Choroid plexus epithelial cell (primary cell): Measurements from ENCODE around the gene MON2.
A peak's percentile ranks its signal among the peaks of the same experiment; 100 is the strongest.

Source experiments
- DNase-seq: peaks from one replicate; pipeline ENCODE4 v3.0.0-alpha.2; 2010; ENCODE audit warnings: low read depth
- H3K4me3 ChIP-seq: 2 replicates; pipeline ENCODE4 v1.5.1; 2011; ENCODE audit warnings: low read depth, mild to moderate bottlenecking, control low read depth, low read length, moderate library complexity
- TF ChIP-seq, protein P1 (sequence below): conservative IDR thresholded peaks from 2 replicates; pipeline ENCODE4 v1.5.1; 2011; ENCODE audit warnings: low read depth, mild to moderate bottlenecking, control low read depth, inconsistent platforms, low read length, moderate library complexity

Gene MON2, protein sequence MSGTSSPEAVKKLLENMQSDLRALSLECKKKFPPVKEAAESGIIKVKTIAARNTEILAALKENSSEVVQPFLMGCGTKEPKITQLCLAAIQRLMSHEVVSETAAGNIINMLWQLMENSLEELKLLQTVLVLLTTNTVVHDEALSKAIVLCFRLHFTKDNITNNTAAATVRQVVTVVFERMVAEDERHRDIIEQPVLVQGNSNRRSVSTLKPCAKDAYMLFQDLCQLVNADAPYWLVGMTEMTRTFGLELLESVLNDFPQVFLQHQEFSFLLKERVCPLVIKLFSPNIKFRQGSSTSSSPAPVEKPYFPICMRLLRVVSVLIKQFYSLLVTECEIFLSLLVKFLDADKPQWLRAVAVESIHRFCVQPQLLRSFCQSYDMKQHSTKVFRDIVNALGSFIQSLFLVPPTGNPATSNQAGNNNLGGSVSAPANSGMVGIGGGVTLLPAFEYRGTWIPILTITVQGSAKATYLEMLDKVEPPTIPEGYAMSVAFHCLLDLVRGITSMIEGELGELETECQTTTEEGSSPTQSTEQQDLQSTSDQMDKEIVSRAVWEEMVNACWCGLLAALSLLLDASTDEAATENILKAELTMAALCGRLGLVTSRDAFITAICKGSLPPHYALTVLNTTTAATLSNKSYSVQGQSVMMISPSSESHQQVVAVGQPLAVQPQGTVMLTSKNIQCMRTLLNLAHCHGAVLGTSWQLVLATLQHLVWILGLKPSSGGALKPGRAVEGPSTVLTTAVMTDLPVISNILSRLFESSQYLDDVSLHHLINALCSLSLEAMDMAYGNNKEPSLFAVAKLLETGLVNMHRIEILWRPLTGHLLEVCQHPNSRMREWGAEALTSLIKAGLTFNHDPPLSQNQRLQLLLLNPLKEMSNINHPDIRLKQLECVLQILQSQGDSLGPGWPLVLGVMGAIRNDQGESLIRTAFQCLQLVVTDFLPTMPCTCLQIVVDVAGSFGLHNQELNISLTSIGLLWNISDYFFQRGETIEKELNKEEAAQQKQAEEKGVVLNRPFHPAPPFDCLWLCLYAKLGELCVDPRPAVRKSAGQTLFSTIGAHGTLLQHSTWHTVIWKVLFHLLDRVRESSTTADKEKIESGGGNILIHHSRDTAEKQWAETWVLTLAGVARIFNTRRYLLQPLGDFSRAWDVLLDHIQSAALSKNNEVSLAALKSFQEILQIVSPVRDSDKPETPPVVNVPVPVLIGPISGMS (N-terminal part only)

DNA sequence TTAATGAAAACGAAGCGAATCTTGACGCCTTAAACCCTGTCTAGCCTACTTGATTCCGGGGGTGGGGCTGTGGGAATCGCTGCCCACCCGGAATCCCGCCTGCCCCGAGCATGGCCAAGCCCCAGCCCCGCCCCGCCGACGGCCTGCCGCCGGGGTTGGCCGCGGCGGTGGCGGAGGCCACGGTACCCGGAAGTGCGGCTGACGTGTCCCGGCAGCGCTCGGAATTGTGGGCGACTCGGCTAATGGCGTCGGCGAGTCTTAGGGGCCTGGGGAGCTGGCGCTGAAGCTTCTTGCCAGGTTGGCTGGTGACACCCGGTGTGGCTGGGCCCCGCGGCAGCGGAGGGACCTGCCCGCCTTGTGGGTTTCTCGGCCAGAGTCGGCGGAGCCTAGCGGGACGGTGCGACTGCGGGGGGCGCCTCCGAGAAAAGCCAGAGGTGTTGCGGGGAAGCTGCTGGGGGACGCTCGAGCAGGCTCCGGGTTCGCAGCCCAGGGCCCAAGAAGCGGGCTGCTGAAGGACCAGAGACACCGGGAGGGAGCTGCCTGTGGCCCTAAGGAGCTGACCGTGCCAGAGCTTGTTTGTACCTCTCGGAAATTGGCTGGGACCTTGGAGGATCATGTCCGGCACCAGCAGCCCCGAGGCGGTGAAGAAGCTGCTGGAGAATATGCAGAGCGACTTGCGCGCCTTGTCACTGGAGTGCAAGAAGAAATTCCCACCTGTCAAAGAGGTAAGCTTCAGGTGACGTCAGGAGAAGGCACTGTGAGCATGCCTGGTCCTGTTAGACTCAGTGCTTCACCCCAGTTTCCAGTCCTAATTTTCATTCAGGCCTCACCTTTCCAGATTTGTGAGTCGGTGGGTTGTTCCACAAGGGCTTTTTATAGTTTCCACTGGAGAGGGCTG is at the start of gene MON2:
Gene MON2, plus strand, starts transcription at position 233 of the 898 bp plus-strand sequence. Its CDS starts 382 bp downstream, at position 615.
- TF ChIP-seq, protein P1, sequence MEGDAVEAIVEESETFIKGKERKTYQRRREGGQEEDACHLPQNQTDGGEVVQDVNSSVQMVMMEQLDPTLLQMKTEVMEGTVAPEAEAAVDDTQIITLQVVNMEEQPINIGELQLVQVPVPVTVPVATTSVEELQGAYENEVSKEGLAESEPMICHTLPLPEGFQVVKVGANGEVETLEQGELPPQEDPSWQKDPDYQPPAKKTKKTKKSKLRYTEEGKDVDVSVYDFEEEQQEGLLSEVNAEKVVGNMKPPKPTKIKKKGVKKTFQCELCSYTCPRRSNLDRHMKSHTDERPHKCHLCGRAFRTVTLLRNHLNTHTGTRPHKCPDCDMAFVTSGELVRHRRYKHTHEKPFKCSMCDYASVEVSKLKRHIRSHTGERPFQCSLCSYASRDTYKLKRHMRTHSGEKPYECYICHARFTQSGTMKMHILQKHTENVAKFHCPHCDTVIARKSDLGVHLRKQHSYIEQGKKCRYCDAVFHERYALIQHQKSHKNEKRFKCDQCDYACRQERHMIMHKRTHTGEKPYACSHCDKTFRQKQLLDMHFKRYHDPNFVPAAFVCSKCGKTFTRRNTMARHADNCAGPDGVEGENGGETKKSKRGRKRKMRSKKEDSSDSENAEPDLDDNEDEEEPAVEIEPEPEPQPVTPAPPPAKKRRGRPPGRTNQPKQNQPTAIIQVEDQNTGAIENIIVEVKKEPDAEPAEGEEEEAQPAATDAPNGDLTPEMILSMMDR, result no peak
- DNase-seq, result peak; percentile 81
- peak within 1 kb of the TSS; percentile 78 for H3K4me3 ChIP-seq

DNA sequence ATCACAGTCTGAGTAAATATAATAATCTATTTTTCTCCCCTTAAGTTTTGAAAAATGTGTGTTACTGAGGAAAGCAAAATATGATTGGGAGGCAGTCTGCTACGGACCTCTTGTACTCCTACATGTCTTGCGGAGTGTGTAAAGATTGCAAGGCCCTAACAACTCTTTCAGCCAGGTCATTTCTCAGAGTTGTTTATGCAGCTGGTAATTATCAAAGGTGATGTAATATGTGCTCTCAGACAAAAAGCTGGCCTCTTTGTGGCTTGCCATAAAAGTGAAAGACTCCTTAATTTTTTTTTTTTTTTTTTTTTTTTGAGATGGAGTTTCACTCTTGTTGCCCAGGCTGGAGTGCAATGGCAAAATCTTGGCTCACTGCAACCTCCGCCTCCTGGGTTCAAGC is 40.5 kb upstream of the MON2 start:
- no peak overlapping the region for H3K4me3 ChIP-seq
- TF ChIP-seq, protein P1, result no peak
- DNase-seq, result peak; percentile 63

DNA sequence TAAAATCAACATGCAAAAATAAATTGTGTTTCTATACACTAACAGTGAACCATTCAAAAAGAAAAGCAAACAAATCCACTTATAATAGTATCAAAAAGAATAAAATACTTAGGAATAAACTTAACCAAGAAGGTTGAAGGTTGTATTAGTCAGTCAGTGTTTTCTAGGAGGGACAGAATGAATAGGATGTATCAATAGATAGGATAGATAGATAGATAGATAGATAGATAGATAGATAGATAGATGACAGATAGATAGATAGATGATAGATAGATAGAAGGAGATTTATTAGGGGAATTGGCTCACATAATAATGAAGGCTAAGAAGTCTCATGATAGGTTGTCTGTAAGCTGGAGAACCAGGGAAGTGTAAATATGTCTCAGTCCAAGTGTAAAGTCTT is 37.2 kb upstream of the MON2 start:
- H3K4me3 ChIP-seq, result no peak overlapping the region
- TF ChIP-seq, protein P1, result no peak
- DNase-seq, result no peak

DNA sequence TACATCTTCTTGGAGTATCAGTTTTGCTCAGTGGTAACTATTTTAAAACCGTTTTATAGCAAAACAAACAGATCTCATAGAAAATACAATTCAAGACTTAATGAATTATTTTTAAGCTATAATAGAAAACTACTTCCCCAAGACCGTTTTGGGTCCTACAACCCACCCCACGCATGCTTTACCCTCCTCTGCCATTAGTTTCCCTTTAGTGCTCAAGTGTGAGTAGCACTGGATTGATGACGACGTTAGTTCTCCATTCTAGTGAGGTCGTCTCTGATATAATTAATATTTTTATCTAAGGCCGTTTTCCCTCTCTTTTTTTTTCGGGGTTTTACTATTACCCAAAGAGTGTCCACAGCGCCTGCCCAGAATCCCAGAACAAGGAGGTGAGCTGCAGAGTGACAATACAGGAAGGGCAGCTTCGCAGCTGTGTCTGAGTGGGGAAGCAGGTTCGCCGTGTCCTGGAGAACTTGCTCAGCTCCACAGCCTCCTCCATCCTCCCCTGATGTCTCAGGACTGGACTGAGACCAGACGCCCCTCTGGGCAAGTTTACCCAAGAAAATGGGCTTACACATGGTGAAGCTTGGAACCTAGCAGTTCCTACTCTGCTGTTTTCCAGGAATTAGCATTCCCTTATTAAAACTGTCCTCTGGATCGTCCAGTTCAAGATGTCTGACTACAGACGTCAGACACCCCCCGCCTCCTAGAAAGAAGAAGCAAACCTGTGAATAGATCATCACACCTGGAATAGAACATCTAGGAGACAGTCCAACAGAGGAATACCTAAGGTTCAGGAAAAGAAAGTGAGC is 31.9 kb upstream of the MON2 start:
- no peak for DNase-seq
- peak overlapping the region; percentile 55 for H3K4me3 ChIP-seq
- TF ChIP-seq, protein P1, result no peak

DNA sequence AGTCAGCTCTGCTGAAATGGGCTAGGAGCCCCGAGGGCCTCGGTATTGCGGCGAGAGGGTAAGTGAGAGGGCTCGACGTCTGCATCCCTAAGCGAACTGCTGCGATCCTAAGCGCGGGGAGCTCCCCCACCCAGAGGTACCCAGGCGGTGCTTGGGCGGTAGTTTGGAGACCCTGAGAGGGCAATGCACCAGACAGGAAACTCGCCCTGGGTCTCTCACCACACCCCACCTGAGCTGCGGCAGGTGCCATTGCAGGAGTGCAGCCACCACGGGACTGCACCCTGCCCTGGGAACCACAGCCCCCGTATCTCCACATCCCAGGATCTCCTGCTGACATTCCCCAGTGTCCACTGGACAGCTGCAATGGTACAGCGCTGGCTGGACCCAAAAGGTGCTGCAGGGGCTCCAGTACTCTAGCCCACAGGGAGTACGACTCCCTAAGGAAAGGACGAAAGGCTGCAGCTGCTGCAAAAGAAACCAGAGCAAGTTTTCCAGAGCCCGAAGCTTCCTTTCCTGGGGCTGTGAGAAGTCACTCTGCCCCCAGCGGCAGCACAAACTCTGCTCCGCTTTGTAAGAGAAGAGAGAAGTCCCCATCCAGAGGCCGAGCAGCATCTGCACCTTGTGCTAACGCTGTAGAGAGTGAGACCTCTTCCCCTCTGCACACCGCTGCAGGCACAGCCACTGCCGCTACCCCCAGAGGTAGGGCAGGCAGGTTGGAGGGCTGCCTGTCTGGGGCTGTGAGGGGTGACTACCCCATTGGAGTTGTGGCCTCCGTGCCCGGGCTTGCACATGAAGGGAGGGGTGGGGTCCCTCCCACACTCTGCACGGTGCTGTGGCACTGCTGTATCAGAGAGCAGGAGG is 31.1 kb upstream of the MON2 start:
- TF ChIP-seq, protein P1, result peak; percentile 81
- peak; percentile 80 for DNase-seq
- H3K4me3 ChIP-seq, result peak overlapping the region; percentile 55
